Liver (tissue), 9 donors: ENCODE results near the gene TNP2. TPM values are rescaled to one million over a fixed set of nuclear protein-coding genes. Genes with fewer than 3 reads are reported as not detected.

ENCODE experiments used
- DNase-seq: peaks from one replicate; pipeline ENCODE4 v3.0.0-alpha.2; 2017; ENCODE audit warnings: low spot score
- H3K27ac ChIP-seq, 2 donors: one replicate each; pipeline ENCODE4 v1.7.0; 2013; ENCODE audit warnings: inconsistent platforms in 2 of 2, low read length in 2 of 2, control low read depth in 1 of 2, low read depth in 1 of 2, mild to moderate bottlenecking in 1 of 2
- H3K27me3 ChIP-seq, 4 donors: one replicate each; pipeline versions ENCODE4 v1.6.1 to v1.7.0; 2013; ENCODE audit warnings: low read length in 3 of 4, inconsistent platforms in 1 of 4, mild to moderate bottlenecking in 1 of 4, moderate library complexity in 1 of 4; ENCODE audit not compliant: control insufficient read depth in 4 of 4, insufficient read depth in 4 of 4
- H3K36me3 ChIP-seq, 4 donors: one replicate each; pipeline versions ENCODE4 v1.6.1 to v1.7.0; 2013; ENCODE audit warnings: low read length in 3 of 4, mild to moderate bottlenecking in 3 of 4, low read depth in 1 of 4, moderate library complexity in 1 of 4; ENCODE audit not compliant: control insufficient read depth in 4 of 4, insufficient read depth in 3 of 4
- H3K4me1 ChIP-seq, 4 donors: one replicate each; pipeline versions ENCODE4 v1.6.1 to v1.7.0; 2013; ENCODE audit warnings: low read length in 3 of 4, mild to moderate bottlenecking in 3 of 4, moderate library complexity in 1 of 4; ENCODE audit not compliant: control insufficient read depth in 4 of 4, insufficient read depth in 4 of 4
- H3K4me3 ChIP-seq, 3 donors: one replicate each; pipeline versions ENCODE4 v1.6.1 to v1.7.0; 2013; ENCODE audit warnings: low read length in 3 of 3, control low read depth in 1 of 3, low read depth in 1 of 3, mild to moderate bottlenecking in 1 of 3
- H3K9ac ChIP-seq, 2 donors: one replicate each; pipeline ENCODE4 v1.7.0; 2013; ENCODE audit warnings: low read length in 2 of 2, mild to moderate bottlenecking in 2 of 2, moderate library complexity in 2 of 2, control low read depth in 1 of 2, low read depth in 1 of 2
- H3K9me3 ChIP-seq, 4 donors: one replicate each; pipeline versions ENCODE4 v1.6.1 to v1.7.0; 2013; ENCODE audit warnings: low read length in 3 of 4; ENCODE audit not compliant: control insufficient read depth in 4 of 4
- EGR1 ChIP-seq, 2 donors: IDR thresholded peaks; 2 replicates each; pipeline ENCODE4 v1.6.1; 2016 to 2018; ENCODE audit warnings: antibody characterized with exemption in 2 of 2, low read depth in 2 of 2
- FOXA1 ChIP-seq: IDR thresholded peaks from 2 replicates; pipeline ENCODE4 v1.6.1; 2016; ENCODE audit warnings: antibody characterized with exemption
- FOXA2 ChIP-seq: IDR thresholded peaks from 2 replicates; pipeline ENCODE4 v1.6.1; 2016; ENCODE audit warnings: antibody characterized with exemption
- GABPA ChIP-seq, 2 donors: IDR thresholded peaks in 1 of 2; conservative IDR thresholded peaks in 1 of 2; 2 replicates each; pipeline ENCODE4 v1.6.1; 2016; ENCODE audit warnings: antibody characterized with exemption in 2 of 2, mild to moderate bottlenecking in 1 of 2, moderate library complexity in 1 of 2
- HNF4A ChIP-seq, 2 donors: conservative IDR thresholded peaks; 2 replicates each; pipeline ENCODE4 v1.6.1; 2016; ENCODE audit warnings: antibody characterized with exemption in 2 of 2, mild to moderate bottlenecking in 2 of 2
- HNF4G ChIP-seq: IDR thresholded peaks from 2 replicates; pipeline ENCODE4 v1.6.1; 2016; ENCODE audit warnings: antibody characterized with exemption
- JUND ChIP-seq, 2 donors: IDR thresholded peaks; 2 replicates each; pipeline ENCODE4 v1.6.1; 2016; ENCODE audit warnings: antibody characterized with exemption in 2 of 2
- NR2F2 ChIP-seq: IDR thresholded peaks from 2 replicates; pipeline ENCODE4 v1.6.1; 2016; ENCODE audit warnings: antibody characterized with exemption
- RAD21 ChIP-seq, 2 donors: IDR thresholded peaks; 2 replicates each; pipeline ENCODE4 v1.6.1; 2016; ENCODE audit warnings: antibody characterized with exemption in 2 of 2, mild to moderate bottlenecking in 2 of 2
- RXRA ChIP-seq, 2 donors: IDR thresholded peaks; 2 replicates each; pipeline ENCODE4 v1.6.1; 2017 to 2018; ENCODE audit warnings: antibody characterized with exemption in 2 of 2, mild to moderate bottlenecking in 1 of 2
- SP1 ChIP-seq: IDR thresholded peaks from 2 replicates; pipeline ENCODE4 v1.6.1; 2018; ENCODE audit warnings: antibody characterized with exemption, mild to moderate bottlenecking
- TAF1 ChIP-seq: conservative IDR thresholded peaks from 2 replicates; pipeline ENCODE4 v1.6.1; 2016; ENCODE audit warnings: antibody characterized with exemption, mild to moderate bottlenecking
- YY1 ChIP-seq: IDR thresholded peaks from 2 replicates; pipeline ENCODE4 v1.6.1; 2016; ENCODE audit warnings: antibody characterized with exemption, mild to moderate bottlenecking
- ZBTB33 ChIP-seq: IDR thresholded peaks from 2 replicates; pipeline ENCODE4 v1.6.1; 2016; ENCODE audit warnings: antibody characterized with exemption
- WGBS: extraction: QIAGEN DNeasy Blood & Tissue Kit; methylation state at CpG from one replicate; pipeline ENCODE4 v1.1.7; 2013; 5-methylcytosine and 5-hydroxymethylcytosine counted together
- polyA plus RNA-seq, 2 donors: library from polyadenylated mRNA; stranded (reverse) in 1 of 2; unstranded in 1 of 2; fragments of 200-250 nt in 1 of 2; fragments of >200 nt in 1 of 2; fragmentation: Nextera tagmentation in 1 of 2; extraction: Ambion mirVana in 1 of 2; gene quantifications; one replicate each; pipeline versions ENCODE4 v1.2.1 to v1.2.3, GENCODE V29; 2013 to 2015
- total RNA-seq, 2 donors: library from RNA; depleted of rRNA; stranded (reverse); fragments of >200 nt; gene quantifications; one replicate each; pipeline ENCODE4 v1.2.3, GENCODE V29; 2014
- TF ChIP-seq, protein P1 (sequence below): fragments of 150-350 bp; IDR thresholded peaks from 2 replicates; pipeline ENCODE4 v1.5.1; 2017; ENCODE audit warnings: improper control_type of control experiment, low read depth, low read length; ENCODE audit not compliant: missing input control
- TF ChIP-seq, protein P2 (sequence below): IDR thresholded peaks from 2 replicates; pipeline ENCODE4 v1.6.1; 2016; ENCODE audit warnings: antibody characterized with exemption
- TF ChIP-seq, protein P3 (sequence below): IDR thresholded peaks from 2 replicates; pipeline ENCODE4 v1.6.1; 2016; ENCODE audit warnings: antibody characterized with exemption, mild to moderate bottlenecking
- TF ChIP-seq, protein P4 (sequence below): IDR thresholded peaks from 2 replicates; pipeline ENCODE4 v1.6.1; 2016; ENCODE audit warnings: antibody characterized with exemption
- donor health status: healthy.
- donor health status: healthy.
- donor health status: healthy.
- donor health status: healthy.
- donor health status: healthy.

TNP2 gene
- total and polyA plus RNA-seq, 4 donors = not detected

DNA sequence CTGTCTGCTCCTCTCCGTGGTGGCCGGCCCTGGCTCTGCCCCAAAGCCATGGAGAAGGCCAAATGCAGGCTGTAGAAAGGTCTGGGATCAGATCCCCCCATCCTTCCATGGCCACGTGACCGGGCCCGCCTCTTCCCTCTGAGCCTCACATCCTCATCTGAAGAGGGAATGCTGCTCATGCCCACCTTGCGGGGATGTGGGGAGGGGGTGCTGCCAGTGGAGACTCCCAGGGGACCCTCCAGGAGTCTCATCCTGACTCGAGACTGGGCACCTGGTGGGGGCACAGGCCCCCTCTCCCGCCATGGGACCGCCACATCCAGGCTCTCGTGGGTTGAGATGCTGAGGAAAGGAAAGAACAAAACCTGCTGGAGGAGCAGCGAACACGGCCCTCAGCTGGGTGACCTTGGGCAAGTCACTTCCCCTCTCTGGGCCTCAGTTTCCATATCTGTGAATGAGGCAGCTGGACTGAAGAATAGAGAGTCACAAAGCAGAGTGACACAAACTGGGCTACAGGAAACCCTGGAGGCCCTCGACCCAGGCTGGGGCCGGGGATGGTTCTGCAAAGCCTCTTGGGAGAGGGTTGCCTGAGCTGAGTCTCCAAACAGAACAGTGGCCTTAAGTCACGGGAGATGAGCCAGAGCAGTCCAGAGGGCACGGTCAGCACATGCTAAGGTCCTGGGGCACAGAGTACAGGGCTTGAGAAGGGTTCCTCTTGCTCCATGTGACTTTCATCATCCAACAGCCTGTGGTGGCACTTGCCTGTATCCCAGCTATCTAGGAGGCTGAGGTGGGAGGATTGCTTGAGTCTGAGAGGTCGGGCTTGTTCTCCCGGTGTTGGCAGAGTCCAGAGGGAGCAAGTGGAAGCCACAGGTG is 43.2 kb downstream of the TNP2 start:
- no peak for DNase-seq
- no peak overlapping the region for H3K4me3 ChIP-seq
- H3K27me3 ChIP-seq = no peaks in the 10 kb centered on the region
- H3K9ac ChIP-seq = no peak overlapping the region
- no peak overlapping the region for H3K27ac ChIP-seq
- H3K36me3 ChIP-seq = no peaks in the 10 kb centered on the region
- WGBS = 82% methylated on average over 18 of the region's 18 CpGs
- TF ChIP-seq TAF1 (no peak), ZBTB33 (no peak), JUND (IDR thresholded peaks at IDR 0.05) (no peak), YY1 (no peak), NR2F2 (no peak), HNF4G (no peak), FOXA1 (no peak), EGR1 (IDR thresholded peaks at IDR 0.05; ENCODE audit: low read depth in 2 of 2) (no peak), GABPA (IDR thresholded peaks at IDR 0.05 in 1 of 2, conservative IDR thresholded peaks at IDR 0.05 in 1 of 2) (no peak), RAD21 (IDR thresholded peaks at IDR 0.05) (no peak), FOXA2 (no peak)
- TF ChIP-seq, protein P1, sequence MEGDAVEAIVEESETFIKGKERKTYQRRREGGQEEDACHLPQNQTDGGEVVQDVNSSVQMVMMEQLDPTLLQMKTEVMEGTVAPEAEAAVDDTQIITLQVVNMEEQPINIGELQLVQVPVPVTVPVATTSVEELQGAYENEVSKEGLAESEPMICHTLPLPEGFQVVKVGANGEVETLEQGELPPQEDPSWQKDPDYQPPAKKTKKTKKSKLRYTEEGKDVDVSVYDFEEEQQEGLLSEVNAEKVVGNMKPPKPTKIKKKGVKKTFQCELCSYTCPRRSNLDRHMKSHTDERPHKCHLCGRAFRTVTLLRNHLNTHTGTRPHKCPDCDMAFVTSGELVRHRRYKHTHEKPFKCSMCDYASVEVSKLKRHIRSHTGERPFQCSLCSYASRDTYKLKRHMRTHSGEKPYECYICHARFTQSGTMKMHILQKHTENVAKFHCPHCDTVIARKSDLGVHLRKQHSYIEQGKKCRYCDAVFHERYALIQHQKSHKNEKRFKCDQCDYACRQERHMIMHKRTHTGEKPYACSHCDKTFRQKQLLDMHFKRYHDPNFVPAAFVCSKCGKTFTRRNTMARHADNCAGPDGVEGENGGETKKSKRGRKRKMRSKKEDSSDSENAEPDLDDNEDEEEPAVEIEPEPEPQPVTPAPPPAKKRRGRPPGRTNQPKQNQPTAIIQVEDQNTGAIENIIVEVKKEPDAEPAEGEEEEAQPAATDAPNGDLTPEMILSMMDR = no peak
- TF ChIP-seq, protein P2, sequence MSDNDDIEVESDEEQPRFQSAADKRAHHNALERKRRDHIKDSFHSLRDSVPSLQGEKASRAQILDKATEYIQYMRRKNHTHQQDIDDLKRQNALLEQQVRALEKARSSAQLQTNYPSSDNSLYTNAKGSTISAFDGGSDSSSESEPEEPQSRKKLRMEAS = no peak
- H3K4me1 ChIP-seq = no peaks in the 10 kb centered on the region
- no peaks in the 10 kb centered on the region for H3K9me3 ChIP-seq

GRCh38 chr16:11224894-11225676 is 44.0 kb downstream of the TNP2 start:
- no peak overlapping the region for H3K4me3 ChIP-seq
- H3K4me1 ChIP-seq = no peaks in the 10 kb centered on the region
- H3K36me3 ChIP-seq = no peaks in the 10 kb centered on the region
- H3K27me3 ChIP-seq = no peaks in the 10 kb centered on the region
- H3K9ac ChIP-seq = no peak overlapping the region
- H3K9me3 ChIP-seq = no peaks in the 10 kb centered on the region
- peak overlapping the region; percentile 1 to 66 for H3K27ac ChIP-seq
- WGBS = 65% methylated on average over 21 of the region's 21 CpGs
- DNase-seq = no peak
- TF ChIP-seq GABPA (IDR thresholded peaks at IDR 0.05 in 1 of 2, conservative IDR thresholded peaks at IDR 0.05 in 1 of 2) (no peak), FOXA1 (no peak), JUND (IDR thresholded peaks at IDR 0.05) (no peak), EGR1 (IDR thresholded peaks at IDR 0.05; ENCODE audit: low read depth in 2 of 2) (no peak), NR2F2 (no peak), SP1 (no peak), FOXA2 (no peak), TAF1 (no peak), RXRA (IDR thresholded peaks at IDR 0.05) (no peak), HNF4A (conservative IDR thresholded peaks at IDR 0.05) (no peak), YY1 (no peak), HNF4G (no peak)
- TF ChIP-seq, protein P3, sequence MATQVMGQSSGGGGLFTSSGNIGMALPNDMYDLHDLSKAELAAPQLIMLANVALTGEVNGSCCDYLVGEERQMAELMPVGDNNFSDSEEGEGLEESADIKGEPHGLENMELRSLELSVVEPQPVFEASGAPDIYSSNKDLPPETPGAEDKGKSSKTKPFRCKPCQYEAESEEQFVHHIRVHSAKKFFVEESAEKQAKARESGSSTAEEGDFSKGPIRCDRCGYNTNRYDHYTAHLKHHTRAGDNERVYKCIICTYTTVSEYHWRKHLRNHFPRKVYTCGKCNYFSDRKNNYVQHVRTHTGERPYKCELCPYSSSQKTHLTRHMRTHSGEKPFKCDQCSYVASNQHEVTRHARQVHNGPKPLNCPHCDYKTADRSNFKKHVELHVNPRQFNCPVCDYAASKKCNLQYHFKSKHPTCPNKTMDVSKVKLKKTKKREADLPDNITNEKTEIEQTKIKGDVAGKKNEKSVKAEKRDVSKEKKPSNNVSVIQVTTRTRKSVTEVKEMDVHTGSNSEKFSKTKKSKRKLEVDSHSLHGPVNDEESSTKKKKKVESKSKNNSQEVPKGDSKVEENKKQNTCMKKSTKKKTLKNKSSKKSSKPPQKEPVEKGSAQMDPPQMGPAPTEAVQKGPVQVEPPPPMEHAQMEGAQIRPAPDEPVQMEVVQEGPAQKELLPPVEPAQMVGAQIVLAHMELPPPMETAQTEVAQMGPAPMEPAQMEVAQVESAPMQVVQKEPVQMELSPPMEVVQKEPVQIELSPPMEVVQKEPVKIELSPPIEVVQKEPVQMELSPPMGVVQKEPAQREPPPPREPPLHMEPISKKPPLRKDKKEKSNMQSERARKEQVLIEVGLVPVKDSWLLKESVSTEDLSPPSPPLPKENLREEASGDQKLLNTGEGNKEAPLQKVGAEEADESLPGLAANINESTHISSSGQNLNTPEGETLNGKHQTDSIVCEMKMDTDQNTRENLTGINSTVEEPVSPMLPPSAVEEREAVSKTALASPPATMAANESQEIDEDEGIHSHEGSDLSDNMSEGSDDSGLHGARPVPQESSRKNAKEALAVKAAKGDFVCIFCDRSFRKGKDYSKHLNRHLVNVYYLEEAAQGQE = no peak
- TF ChIP-seq, protein P1 = no peak
- TF ChIP-seq, protein P4, sequence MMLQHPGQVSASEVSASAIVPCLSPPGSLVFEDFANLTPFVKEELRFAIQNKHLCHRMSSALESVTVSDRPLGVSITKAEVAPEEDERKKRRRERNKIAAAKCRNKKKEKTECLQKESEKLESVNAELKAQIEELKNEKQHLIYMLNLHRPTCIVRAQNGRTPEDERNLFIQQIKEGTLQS = no peak
- TF ChIP-seq, protein P2 = no peak
